ENCODE data around the gene CCR4. TPM values are rescaled to one million over a fixed set of nuclear protein-coding genes. Genes with fewer than 3 reads are reported as not detected.
"Not testable (repeated sequence)": the region's sequence is repeated elsewhere in the genome, so short reads cannot be mapped to it uniquely, and the experiment has no call there.

Gene CCR4
- total RNA-seq, result 0.49 TPM

DNA sequence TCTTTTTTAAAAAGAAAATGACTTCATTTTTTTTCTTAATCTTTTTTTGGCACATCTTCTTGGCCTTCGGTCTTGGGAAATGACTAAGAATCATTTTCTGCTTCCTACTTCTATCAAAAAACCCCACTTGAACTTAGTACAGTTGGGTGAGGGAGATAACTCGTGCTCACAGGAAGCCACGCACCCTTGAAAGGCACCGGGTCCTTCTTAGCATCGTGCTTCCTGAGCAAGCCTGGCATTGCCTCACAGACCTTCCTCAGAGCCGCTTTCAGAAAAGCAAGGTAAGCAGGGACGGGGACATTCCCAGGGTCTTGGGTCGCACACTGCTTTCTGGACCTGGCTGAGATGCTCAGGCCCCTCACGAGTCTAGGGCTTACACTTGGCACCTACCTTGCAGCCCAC, at the start of gene CCR4:
Gene CCR4, plus strand, starts transcription at position 235 of the 402 bp plus-strand sequence. CDS start 1,779 bp downstream, outside the sequence.
- H3K27ac ChIP-seq, result no peak within 1 kb of the TSS
- intact Hi-C loops (cut with DNase I), result no loop called here
- peak in 1 of 2 donors; percentile 61 for DNase-seq (ENCODE audit: extremely low spot score in 2 of 2)

DNA sequence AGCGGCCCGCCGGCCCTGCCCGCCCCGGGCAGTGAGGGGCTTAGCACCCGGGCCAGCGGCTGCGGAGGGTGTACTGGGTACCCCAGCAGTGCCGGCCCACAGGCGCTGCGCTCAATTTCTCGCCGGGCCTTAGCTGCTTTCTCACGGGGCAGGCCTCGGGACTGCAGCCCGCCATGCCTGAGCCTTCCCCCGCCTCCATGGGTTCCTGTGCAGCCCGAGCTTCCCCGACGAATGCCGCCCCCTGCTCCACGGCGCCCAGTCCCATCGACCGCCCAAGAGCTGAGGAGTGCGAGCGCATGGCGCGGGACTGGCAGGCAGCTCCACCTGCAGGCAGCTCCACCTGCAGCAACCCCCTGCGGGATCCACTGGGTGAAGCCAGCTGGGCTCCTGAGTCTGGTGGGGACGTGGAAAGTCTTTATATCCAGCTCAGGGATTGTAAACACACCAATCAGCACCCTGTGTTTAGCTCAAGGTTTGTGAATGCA, 48.5 kb upstream of the CCR4 start:
- H3K27me3 ChIP-seq; H3K4me1 ChIP-seq; H3K36me3 ChIP-seq; H3K27ac ChIP-seq; DNase-seq (ENCODE audit: extremely low spot score in 2 of 2); intact Hi-C loops (cut with DNase I); H3K9me3 ChIP-seq: not testable (repeated sequence)
- peak overlapping the region; percentile 30 to 31 for H3K4me3 ChIP-seq
- TF ChIP-seq, protein P1, sequence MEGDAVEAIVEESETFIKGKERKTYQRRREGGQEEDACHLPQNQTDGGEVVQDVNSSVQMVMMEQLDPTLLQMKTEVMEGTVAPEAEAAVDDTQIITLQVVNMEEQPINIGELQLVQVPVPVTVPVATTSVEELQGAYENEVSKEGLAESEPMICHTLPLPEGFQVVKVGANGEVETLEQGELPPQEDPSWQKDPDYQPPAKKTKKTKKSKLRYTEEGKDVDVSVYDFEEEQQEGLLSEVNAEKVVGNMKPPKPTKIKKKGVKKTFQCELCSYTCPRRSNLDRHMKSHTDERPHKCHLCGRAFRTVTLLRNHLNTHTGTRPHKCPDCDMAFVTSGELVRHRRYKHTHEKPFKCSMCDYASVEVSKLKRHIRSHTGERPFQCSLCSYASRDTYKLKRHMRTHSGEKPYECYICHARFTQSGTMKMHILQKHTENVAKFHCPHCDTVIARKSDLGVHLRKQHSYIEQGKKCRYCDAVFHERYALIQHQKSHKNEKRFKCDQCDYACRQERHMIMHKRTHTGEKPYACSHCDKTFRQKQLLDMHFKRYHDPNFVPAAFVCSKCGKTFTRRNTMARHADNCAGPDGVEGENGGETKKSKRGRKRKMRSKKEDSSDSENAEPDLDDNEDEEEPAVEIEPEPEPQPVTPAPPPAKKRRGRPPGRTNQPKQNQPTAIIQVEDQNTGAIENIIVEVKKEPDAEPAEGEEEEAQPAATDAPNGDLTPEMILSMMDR (IDR thresholded peaks at IDR 0.05), result peak in 1 of 3 experiments; percentile 14

More for the DNA sequence above, at the start of gene CCR4:
- Histone ChIP-seq H3K9me3 (no peaks in the 10 kb centered on the region), H3K4me3 (no peak within 1 kb of the TSS), H3K36me3 (no peaks in the 10 kb centered on the region), H3K4me1 (no peaks in the 10 kb centered on the region), H3K27me3 (no peaks in the 10 kb centered on the region)
- TF ChIP-seq POLR2AphosphoS5 (IDR thresholded peaks at IDR 0.05; ENCODE audit: insufficient read depth in 1 of 2, low read depth in 1 of 2) (no peak), POLR2A (IDR thresholded peaks at IDR 0.05) (no peak)
- TF ChIP-seq, protein P1 (IDR thresholded peaks at IDR 0.05), result no peak

DNA sequence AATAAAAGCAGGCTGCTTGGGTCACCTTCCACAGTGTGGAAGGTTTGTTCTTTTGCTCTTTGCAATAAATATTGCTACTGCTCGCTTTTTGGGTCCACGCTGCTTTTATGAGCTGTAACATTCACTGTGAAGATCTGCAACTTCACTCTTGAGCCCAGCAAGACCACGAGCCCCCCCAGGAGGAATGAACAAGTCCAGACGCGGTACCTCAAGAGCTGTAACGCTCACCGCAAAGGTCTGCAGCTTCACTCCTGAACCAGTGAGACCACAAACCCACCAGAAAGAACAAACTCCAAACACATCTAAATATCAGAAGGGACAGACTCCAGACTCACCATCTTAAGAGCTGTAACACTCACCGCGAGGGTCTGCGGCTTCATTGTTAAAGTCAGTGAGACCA, 47.5 kb upstream of the CCR4 start:
- no peak overlapping the region for H3K27ac ChIP-seq
- no peaks in the 10 kb centered on the region for H3K4me1 ChIP-seq
- no peaks in the 10 kb centered on the region for H3K36me3 ChIP-seq
- TF ChIP-seq, protein P1 (IDR thresholded peaks at IDR 0.05), result no peak
- TF ChIP-seq POLR2AphosphoS5 (IDR thresholded peaks at IDR 0.05; ENCODE audit: insufficient read depth in 1 of 2, low read depth in 1 of 2), result no peak
- TF ChIP-seq POLR2A (IDR thresholded peaks at IDR 0.05), result no peak
- H3K9me3 ChIP-seq, result no peaks in the 10 kb centered on the region
- no peak overlapping the region for H3K4me3 ChIP-seq
- no peaks in the 10 kb centered on the region for H3K27me3 ChIP-seq
- no peak for DNase-seq (ENCODE audit: extremely low spot score in 2 of 2)
- intact Hi-C loops (cut with DNase I), result no loop called here

DNA sequence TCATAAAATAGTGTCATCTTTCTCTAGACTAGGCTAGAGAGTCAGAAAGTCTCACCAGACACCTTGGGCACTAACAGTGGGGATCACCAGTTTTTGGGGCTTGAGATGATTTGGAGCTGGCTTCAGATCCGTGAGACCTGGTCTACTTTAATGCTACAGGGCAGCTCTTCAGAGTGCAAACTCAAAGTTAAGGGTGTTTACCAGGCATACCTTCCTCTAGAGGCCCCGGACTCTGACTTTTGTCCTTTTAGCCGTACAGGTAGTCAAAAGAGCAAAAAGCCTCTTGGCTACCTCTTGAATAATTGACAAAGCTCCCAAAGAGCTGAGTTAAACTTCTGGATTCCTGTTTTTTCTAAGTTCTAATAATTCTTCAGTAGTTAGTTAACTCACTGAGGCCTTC, 41.4 kb upstream of the CCR4 start:
- H3K9me3 ChIP-seq, result no peaks in the 10 kb centered on the region
- intact Hi-C loops (cut with DNase I), result no loop called here
- no peak overlapping the region for H3K27ac ChIP-seq
- TF ChIP-seq, protein P1 (IDR thresholded peaks at IDR 0.05), result no peak
- TF ChIP-seq POLR2A (IDR thresholded peaks at IDR 0.05) (no peak), POLR2AphosphoS5 (IDR thresholded peaks at IDR 0.05; ENCODE audit: insufficient read depth in 1 of 2, low read depth in 1 of 2) (no peak)
- no peaks in the 10 kb centered on the region for H3K27me3 ChIP-seq
- no peak for DNase-seq (ENCODE audit: extremely low spot score in 2 of 2)
- no peaks in the 10 kb centered on the region for H3K36me3 ChIP-seq
- peaks cover 12% of the 10 kb centered on the region for H3K4me1 ChIP-seq
- no peak overlapping the region for H3K4me3 ChIP-seq

DNA sequence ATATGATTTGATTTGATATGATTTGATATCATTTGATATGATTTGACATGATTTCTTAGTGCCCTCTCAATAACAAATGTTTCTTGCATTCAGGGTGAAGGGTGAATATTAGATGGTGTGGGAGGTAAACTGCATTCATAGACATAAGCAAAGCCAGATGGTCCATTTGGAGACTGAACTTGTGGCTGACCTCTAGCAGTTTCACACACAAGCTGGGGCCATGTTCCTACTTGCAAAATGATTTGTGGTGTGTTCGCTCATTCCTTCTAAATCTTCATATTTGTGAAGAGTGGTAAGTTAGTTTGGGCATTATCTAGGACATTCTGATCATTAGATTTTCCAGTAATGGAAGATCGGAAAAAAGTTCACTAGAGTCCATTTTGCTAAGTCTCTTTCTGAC, 40.5 kb upstream of the CCR4 start:
- Histone ChIP-seq H3K27ac (no peak overlapping the region), H3K27me3 (no peaks in the 10 kb centered on the region), H3K4me3 (no peak overlapping the region), H3K9me3 (no peaks in the 10 kb centered on the region), H3K36me3 (no peaks in the 10 kb centered on the region), H3K4me1 (peaks cover 12% of the 10 kb centered on the region)
- TF ChIP-seq, protein P1 (IDR thresholded peaks at IDR 0.05), result no peak
- TF ChIP-seq POLR2AphosphoS5 (IDR thresholded peaks at IDR 0.05; ENCODE audit: insufficient read depth in 1 of 2, low read depth in 1 of 2), result no peak
- TF ChIP-seq POLR2A (IDR thresholded peaks at IDR 0.05), result no peak
- intact Hi-C loops (cut with DNase I), result no loop called here
- no peak for DNase-seq (ENCODE audit: extremely low spot score in 2 of 2)
